ENCODE measurements around the gene AURKAIP1. TPM values are rescaled to one million over a fixed set of nuclear protein-coding genes. Genes with fewer than 3 reads are reported as not detected.
A peak's percentile ranks its signal among the peaks of the same experiment; 100 is the strongest.
"Not testable (repeated sequence)": the region's sequence is repeated elsewhere in the genome, so short reads cannot be mapped to it uniquely, and the experiment has no call there.

The AURKAIP1 gene
- total RNA-seq, 1 donor = 74.6 TPM

- Histone ChIP-seq H3K4me3 (ENCODE audit: insufficient read depth, low read length) (no peak overlapping the region), H3K4me2 (ENCODE audit: insufficient read depth, low read length) (no peak overlapping the region), H3K27ac (ENCODE audit: low read depth, low read length) (no peak overlapping the region), H3K36me3 (ENCODE audit: insufficient read depth, low read length) (no peaks in the 10 kb centered on the region), H3K4me1 (ENCODE audit: insufficient read depth, low read length) (no peaks in the 10 kb centered on the region), H3K9me3 (ENCODE audit: low read depth, low read length) (no peaks in the 10 kb centered on the region), H3K79me2 (ENCODE audit: insufficient read depth, low read length) (no peaks in the 10 kb centered on the region), H3K27me3 (ENCODE audit: insufficient read depth, low read length) (no peaks in the 10 kb centered on the region), H4K20me1 (ENCODE audit: insufficient read depth, low read length) (no peaks in the 10 kb centered on the region), H2AFZ (ENCODE audit: low read length) (no peak overlapping the region)
- TF ChIP-seq, protein P1, sequence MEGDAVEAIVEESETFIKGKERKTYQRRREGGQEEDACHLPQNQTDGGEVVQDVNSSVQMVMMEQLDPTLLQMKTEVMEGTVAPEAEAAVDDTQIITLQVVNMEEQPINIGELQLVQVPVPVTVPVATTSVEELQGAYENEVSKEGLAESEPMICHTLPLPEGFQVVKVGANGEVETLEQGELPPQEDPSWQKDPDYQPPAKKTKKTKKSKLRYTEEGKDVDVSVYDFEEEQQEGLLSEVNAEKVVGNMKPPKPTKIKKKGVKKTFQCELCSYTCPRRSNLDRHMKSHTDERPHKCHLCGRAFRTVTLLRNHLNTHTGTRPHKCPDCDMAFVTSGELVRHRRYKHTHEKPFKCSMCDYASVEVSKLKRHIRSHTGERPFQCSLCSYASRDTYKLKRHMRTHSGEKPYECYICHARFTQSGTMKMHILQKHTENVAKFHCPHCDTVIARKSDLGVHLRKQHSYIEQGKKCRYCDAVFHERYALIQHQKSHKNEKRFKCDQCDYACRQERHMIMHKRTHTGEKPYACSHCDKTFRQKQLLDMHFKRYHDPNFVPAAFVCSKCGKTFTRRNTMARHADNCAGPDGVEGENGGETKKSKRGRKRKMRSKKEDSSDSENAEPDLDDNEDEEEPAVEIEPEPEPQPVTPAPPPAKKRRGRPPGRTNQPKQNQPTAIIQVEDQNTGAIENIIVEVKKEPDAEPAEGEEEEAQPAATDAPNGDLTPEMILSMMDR (IDR thresholded peaks at IDR 0.05; ENCODE audit: extremely low read depth, low read depth, low read length) = no peak
- DNase-seq (ENCODE audit: insufficient read length, low spot score, missing footprints) = peak; percentile 25
Observed at GRCh38 chr1:1415751-1416150, 40.7 kb upstream of the AURKAIP1 start.

GRCh38 chr1:1412311-1412902 lies 37.4 kb upstream of the AURKAIP1 start:
- not testable (repeated sequence) for H3K4me3 ChIP-seq (ENCODE audit: insufficient read depth, low read length); H3K9me3 ChIP-seq (ENCODE audit: low read depth, low read length); H3K36me3 ChIP-seq (ENCODE audit: insufficient read depth, low read length); H3K27me3 ChIP-seq (ENCODE audit: insufficient read depth, low read length); H2AFZ ChIP-seq (ENCODE audit: low read length); H3K4me2 ChIP-seq (ENCODE audit: insufficient read depth, low read length); H3K27ac ChIP-seq (ENCODE audit: low read depth, low read length); H3K4me1 ChIP-seq (ENCODE audit: insufficient read depth, low read length)
- Histone ChIP-seq H3K79me2 (ENCODE audit: insufficient read depth, low read length) (peaks cover 22% of the 10 kb centered on the region), H4K20me1 (ENCODE audit: insufficient read depth, low read length) (peaks cover 15% of the 10 kb centered on the region)
- DNase-seq (ENCODE audit: insufficient read length, low spot score, missing footprints) = peak; percentile 76

DNA sequence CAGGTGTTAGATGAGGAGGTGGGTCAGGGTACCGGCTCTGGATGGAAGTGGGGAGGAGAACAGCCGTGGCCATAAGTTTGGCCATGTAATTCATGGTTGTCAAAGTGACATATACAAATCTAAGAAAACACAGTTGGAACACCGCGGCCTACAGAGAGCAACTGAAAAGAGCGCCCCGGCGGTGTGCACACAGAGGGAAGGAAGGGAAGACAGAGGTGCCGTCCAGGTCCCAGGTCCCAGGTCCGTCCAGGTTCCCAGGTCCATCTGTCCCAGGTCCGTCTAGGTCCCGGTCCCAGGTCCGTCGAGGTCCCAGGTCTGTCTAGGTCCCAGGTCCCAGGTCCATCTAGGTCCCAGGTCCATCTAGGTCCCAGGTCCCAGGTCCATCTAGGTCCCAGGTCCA lies 36.6 kb upstream of the AURKAIP1 start:
- Histone ChIP-seq H3K36me3 (ENCODE audit: insufficient read depth, low read length) (no peaks in the 10 kb centered on the region), H4K20me1 (ENCODE audit: insufficient read depth, low read length) (peaks cover 17% of the 10 kb centered on the region), H3K4me3 (ENCODE audit: insufficient read depth, low read length) (no peak overlapping the region), H3K79me2 (ENCODE audit: insufficient read depth, low read length) (peaks cover 30% of the 10 kb centered on the region), H3K4me1 (ENCODE audit: insufficient read depth, low read length) (peaks cover 8% of the 10 kb centered on the region), H3K27ac (ENCODE audit: low read depth, low read length) (no peak overlapping the region), H3K9me3 (ENCODE audit: low read depth, low read length) (no peaks in the 10 kb centered on the region), H3K27me3 (ENCODE audit: insufficient read depth, low read length) (no peaks in the 10 kb centered on the region), H2AFZ (ENCODE audit: low read length) (no peak overlapping the region), H3K4me2 (ENCODE audit: insufficient read depth, low read length) (no peak overlapping the region)
- TF ChIP-seq, protein P1 (IDR thresholded peaks at IDR 0.05; ENCODE audit: extremely low read depth, low read depth, low read length) = no peak
- no peak for DNase-seq (ENCODE audit: insufficient read length, low spot score, missing footprints)

DNA sequence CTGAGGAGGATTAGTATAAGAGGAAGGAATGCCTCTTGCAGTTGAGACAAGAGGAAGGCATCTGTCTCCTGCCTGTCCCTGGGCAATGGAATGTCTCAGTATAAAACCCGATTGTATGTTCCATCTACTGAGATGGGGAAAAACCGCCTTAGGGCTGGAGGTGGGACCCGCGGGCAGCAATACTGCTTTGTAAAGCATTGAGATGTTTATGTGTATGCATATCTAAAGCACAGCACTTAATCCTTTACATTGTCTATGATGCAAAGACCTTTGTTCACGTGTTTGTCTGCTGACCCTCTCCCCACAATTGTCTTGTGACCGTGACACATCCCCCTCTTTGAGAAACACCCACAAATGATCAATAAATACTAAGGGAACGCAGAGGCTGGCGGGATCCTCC lies 35.2 kb upstream of the AURKAIP1 start:
- H3K4me2 ChIP-seq (ENCODE audit: insufficient read depth, low read length); H3K27ac ChIP-seq (ENCODE audit: low read depth, low read length); H2AFZ ChIP-seq (ENCODE audit: low read length); H3K27me3 ChIP-seq (ENCODE audit: insufficient read depth, low read length); H3K36me3 ChIP-seq (ENCODE audit: insufficient read depth, low read length); H3K4me3 ChIP-seq (ENCODE audit: insufficient read depth, low read length); H3K9me3 ChIP-seq (ENCODE audit: low read depth, low read length); DNase-seq (ENCODE audit: insufficient read length, low spot score, missing footprints): not testable (repeated sequence)
- Histone ChIP-seq H4K20me1 (ENCODE audit: insufficient read depth, low read length) (peaks cover 17% of the 10 kb centered on the region), H3K4me1 (ENCODE audit: insufficient read depth, low read length) (peaks cover 15% of the 10 kb centered on the region), H3K79me2 (ENCODE audit: insufficient read depth, low read length) (peaks cover 43% of the 10 kb centered on the region)

DNA sequence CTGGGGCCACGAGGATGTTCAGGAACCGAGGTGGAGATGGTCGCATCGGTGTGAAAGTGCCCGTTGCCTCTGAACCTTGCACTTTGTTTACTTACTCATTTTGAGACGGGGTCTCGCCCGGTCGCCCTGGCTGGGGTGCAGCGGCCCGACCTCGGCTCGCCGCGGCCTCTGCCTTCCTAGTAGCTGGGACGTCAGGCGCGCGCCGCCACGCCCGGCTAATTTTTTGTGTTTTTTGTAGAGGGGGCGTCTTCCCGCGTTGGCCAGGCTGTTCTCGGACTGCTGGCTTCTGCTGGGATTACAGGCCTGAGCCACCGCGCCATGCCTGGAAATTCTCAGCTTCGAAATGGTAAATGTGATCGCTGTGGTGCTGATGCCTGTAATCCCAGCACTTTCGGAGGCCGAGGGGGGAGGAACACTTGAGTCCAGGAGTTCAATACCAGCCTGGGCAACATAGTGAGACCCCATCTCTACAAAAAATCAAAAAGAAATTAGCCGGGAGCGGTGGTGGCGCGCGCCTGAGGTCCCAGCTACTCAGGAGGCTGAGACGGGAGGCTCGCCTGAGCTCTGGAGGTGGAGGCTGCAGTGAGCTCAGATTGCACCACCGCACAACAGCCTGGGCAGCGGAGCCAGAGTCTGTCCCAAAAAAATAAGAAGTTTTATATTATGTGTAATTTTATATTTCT lies 32.8 kb upstream of the AURKAIP1 start:
- Histone ChIP-seq H3K27ac (ENCODE audit: low read depth, low read length) (peak overlapping the region; percentile 76), H3K4me1 (ENCODE audit: insufficient read depth, low read length) (peaks cover 17% of the 10 kb centered on the region), H3K4me2 (ENCODE audit: insufficient read depth, low read length) (peak overlapping the region; percentile 92), H2AFZ (ENCODE audit: low read length) (peak overlapping the region; percentile 83), H3K4me3 (ENCODE audit: insufficient read depth, low read length) (peak overlapping the region; percentile 98), H4K20me1 (ENCODE audit: insufficient read depth, low read length) (peaks cover 17% of the 10 kb centered on the region), H3K27me3 (ENCODE audit: insufficient read depth, low read length) (no peaks in the 10 kb centered on the region), H3K9me3 (ENCODE audit: low read depth, low read length) (no peaks in the 10 kb centered on the region), H3K79me2 (ENCODE audit: insufficient read depth, low read length) (peaks cover 57% of the 10 kb centered on the region), H3K36me3 (ENCODE audit: insufficient read depth, low read length) (peaks cover 26% of the 10 kb centered on the region)
- TF ChIP-seq, protein P1 (IDR thresholded peaks at IDR 0.05; ENCODE audit: extremely low read depth, low read depth, low read length) = no peak
- peak; percentile 95 for DNase-seq (ENCODE audit: insufficient read length, low spot score, missing footprints)
